Measurements from ENCODE around the gene SEPTIN11. TPM values are rescaled to one million over a fixed set of nuclear protein-coding genes. Genes with fewer than 3 reads are reported as not detected.

The SEPTIN11 gene
- polyA plus RNA-seq, 1 donor from 2014 or later = 61.3 TPM

DNA sequence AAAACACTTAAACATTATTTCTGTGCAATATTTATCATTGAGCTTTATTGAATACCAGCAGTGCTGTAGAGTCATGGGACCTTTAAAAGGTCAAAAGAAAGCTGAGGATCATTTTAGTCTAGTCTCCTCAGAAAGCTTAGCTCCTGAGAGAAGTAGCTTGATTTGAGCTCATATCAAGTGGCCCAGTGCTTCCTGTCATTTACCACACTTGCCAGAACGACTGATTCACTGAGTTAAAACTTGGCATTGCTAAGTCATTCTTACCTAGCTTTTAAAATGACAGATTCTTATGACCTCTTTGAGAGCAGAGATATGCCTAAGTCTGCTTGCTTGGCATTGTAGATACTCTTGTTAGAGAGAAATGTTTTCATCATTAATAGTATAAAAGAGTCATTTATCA, 15.2 kb downstream of the SEPTIN11 start:
- Histone ChIP-seq H3K36me3 (ENCODE audit: insufficient read depth, low read length) (no peaks in the 10 kb centered on the region), H2AFZ (ENCODE audit: low read depth, low read length) (no peak overlapping the region), H3K27ac (ENCODE audit: low read length) (no peak overlapping the region), H4K20me1 (ENCODE audit: insufficient read depth) (no peaks in the 10 kb centered on the region), H3F3A (ENCODE audit: insufficient read depth, low read length, poor library complexity, severe bottlenecking) (peaks cover 10% of the 10 kb centered on the region), H3K79me2 (replicated peaks; ENCODE audit: insufficient read depth, low read length) (peaks cover 68% of the 10 kb centered on the region), H3K9me2 (ENCODE audit: insufficient read depth, low read length) (no peaks in the 10 kb centered on the region), H3K9ac (ENCODE audit: low read length) (no peak overlapping the region), H3K4me3 (ENCODE audit: low read length) (no peak overlapping the region), H3K4me2 (ENCODE audit: low read length) (no peak overlapping the region), H3K27me3 (ENCODE audit: insufficient read depth, low read depth, low read length) (no peaks in the 10 kb centered on the region), H3K9me3 (ENCODE audit: low read length) (no peaks in the 10 kb centered on the region)
- TF ChIP-seq TAF1 (IDR thresholded peaks at IDR 0.05; ENCODE audit: low read depth) = no peak
- TF ChIP-seq, protein P1, sequence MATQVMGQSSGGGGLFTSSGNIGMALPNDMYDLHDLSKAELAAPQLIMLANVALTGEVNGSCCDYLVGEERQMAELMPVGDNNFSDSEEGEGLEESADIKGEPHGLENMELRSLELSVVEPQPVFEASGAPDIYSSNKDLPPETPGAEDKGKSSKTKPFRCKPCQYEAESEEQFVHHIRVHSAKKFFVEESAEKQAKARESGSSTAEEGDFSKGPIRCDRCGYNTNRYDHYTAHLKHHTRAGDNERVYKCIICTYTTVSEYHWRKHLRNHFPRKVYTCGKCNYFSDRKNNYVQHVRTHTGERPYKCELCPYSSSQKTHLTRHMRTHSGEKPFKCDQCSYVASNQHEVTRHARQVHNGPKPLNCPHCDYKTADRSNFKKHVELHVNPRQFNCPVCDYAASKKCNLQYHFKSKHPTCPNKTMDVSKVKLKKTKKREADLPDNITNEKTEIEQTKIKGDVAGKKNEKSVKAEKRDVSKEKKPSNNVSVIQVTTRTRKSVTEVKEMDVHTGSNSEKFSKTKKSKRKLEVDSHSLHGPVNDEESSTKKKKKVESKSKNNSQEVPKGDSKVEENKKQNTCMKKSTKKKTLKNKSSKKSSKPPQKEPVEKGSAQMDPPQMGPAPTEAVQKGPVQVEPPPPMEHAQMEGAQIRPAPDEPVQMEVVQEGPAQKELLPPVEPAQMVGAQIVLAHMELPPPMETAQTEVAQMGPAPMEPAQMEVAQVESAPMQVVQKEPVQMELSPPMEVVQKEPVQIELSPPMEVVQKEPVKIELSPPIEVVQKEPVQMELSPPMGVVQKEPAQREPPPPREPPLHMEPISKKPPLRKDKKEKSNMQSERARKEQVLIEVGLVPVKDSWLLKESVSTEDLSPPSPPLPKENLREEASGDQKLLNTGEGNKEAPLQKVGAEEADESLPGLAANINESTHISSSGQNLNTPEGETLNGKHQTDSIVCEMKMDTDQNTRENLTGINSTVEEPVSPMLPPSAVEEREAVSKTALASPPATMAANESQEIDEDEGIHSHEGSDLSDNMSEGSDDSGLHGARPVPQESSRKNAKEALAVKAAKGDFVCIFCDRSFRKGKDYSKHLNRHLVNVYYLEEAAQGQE (IDR thresholded peaks at IDR 0.05; ENCODE audit: borderline replicate concordance) = no peak
- TF ChIP-seq MXI1 (conservative IDR thresholded peaks at IDR 0.05; ENCODE audit: poor library complexity, severe bottlenecking) = no peak
- no peak for TF ChIP-seq EP300 (conservative IDR thresholded peaks at IDR 0.05; ENCODE audit: poor library complexity, severe bottlenecking)
- TF ChIP-seq, protein P2, sequence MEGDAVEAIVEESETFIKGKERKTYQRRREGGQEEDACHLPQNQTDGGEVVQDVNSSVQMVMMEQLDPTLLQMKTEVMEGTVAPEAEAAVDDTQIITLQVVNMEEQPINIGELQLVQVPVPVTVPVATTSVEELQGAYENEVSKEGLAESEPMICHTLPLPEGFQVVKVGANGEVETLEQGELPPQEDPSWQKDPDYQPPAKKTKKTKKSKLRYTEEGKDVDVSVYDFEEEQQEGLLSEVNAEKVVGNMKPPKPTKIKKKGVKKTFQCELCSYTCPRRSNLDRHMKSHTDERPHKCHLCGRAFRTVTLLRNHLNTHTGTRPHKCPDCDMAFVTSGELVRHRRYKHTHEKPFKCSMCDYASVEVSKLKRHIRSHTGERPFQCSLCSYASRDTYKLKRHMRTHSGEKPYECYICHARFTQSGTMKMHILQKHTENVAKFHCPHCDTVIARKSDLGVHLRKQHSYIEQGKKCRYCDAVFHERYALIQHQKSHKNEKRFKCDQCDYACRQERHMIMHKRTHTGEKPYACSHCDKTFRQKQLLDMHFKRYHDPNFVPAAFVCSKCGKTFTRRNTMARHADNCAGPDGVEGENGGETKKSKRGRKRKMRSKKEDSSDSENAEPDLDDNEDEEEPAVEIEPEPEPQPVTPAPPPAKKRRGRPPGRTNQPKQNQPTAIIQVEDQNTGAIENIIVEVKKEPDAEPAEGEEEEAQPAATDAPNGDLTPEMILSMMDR (IDR thresholded peaks at IDR 0.05; ENCODE audit: poor library complexity, severe bottlenecking) = no peak
- TF ChIP-seq RAD21 (conservative IDR thresholded peaks at IDR 0.05) = no peak
- no peak for TF ChIP-seq EZH2 (IDR thresholded peaks at IDR 0.05; ENCODE audit: borderline replicate concordance, insufficient read depth, low read length, poor library complexity, severe bottlenecking)
- TF ChIP-seq POLR2AphosphoS5 (IDR thresholded peaks at IDR 0.05) = no peak
- no peak for TF ChIP-seq SMC3 (conservative IDR thresholded peaks at IDR 0.05; ENCODE audit: poor library complexity)

DNA sequence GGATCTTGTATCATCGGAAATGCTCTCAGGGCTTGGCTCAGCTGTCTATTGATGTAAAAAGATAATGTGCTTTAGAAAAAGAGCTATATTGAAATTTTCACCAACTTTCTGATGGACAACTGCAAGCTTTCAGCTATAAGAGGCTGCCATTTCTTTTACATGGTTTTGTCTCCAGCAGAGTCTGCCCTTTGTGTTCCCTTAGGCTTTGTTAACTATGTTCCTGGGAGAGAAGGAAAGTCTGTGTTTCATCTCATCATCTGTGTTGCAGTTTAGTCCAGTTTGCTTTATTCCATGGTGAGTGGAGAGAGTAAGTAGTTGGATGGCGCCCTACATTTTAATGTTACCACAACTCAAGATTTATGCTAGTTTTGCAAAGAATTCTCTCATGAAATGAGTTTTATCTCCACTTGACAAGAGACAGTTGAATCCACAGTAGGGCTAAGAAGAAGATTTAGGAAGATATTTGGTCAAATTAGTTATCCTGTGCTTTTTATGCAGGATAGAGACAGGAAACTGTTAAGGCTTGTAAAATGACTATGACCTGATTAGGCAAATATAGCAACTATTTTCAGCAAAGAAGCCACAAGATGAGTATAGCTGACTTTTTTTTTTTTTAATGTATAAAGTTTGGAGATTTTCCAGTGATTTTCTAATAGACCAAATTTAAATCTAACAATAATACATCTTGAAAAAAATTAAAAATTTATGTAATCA, 16.5 kb downstream of the SEPTIN11 start:
- no peaks in the 10 kb centered on the region for H3K9me3 ChIP-seq (ENCODE audit: low read length)
- H3K9me2 ChIP-seq (ENCODE audit: insufficient read depth, low read length) = no peaks in the 10 kb centered on the region
- H2AFZ ChIP-seq (ENCODE audit: low read depth, low read length) = no peak overlapping the region
- no peaks in the 10 kb centered on the region for H3K27me3 ChIP-seq (ENCODE audit: insufficient read depth, low read depth, low read length)
- H4K20me1 ChIP-seq (ENCODE audit: insufficient read depth) = no peaks in the 10 kb centered on the region
- H3K4me3 ChIP-seq (ENCODE audit: low read length) = no peak overlapping the region
- peaks cover 10% of the 10 kb centered on the region for H3F3A ChIP-seq (ENCODE audit: insufficient read depth, low read length, poor library complexity, severe bottlenecking)
- no peak overlapping the region for H3K4me2 ChIP-seq (ENCODE audit: low read length)
- H3K27ac ChIP-seq (ENCODE audit: low read length) = no peak overlapping the region
- no peak for TF ChIP-seq EZH2 (IDR thresholded peaks at IDR 0.05; ENCODE audit: borderline replicate concordance, insufficient read depth, low read length, poor library complexity, severe bottlenecking)
- TF ChIP-seq RAD21 (conservative IDR thresholded peaks at IDR 0.05) = no peak
- peaks cover 60% of the 10 kb centered on the region for H3K79me2 ChIP-seq (replicated peaks; ENCODE audit: insufficient read depth, low read length)
- no peaks in the 10 kb centered on the region for H3K36me3 ChIP-seq (ENCODE audit: insufficient read depth, low read length)
- H3K9ac ChIP-seq (ENCODE audit: low read length) = no peak overlapping the region
